DND-41 (cell line): ENCODE results near the gene ATP11B.

Source experiments
- EZH2 ChIP-seq: IDR thresholded peaks from 3 replicates; pipeline ENCODE4 v1.6.1; 2012; ENCODE audit warnings: borderline replicate concordance, low read depth, mild to moderate bottlenecking, moderate library complexity, low read length, inconsistent platforms; ENCODE audit not compliant: severe bottlenecking
- TF ChIP-seq, protein P1 (sequence below): IDR thresholded peaks from 2 replicates; pipeline ENCODE4 v1.5.1; 2012; ENCODE audit warnings: borderline replicate concordance, low read length, moderate library complexity, mild to moderate bottlenecking; ENCODE audit not compliant: poor library complexity, severe bottlenecking; ENCODE audit errors: extremely low read depth

DNA sequence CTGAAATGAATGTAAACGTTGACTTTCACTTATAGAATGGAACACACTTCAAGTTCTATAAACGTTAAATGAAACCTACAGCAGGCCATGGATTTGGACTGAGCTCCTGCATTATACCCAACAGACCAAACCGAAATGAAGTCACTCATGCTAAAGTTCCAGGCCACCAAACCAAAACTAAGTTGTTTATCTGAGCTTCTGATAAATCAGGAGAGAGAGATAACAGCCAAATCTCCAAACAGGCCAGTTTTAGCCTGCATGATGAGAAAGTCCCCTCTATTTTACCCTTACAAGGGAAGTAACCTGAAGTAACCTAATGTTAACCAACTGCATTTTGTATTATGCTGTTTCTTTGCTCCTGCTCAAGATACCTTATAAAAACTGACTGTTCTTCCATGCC, 142.5 kb downstream of the ATP11B start:
- TF ChIP-seq, protein P1, sequence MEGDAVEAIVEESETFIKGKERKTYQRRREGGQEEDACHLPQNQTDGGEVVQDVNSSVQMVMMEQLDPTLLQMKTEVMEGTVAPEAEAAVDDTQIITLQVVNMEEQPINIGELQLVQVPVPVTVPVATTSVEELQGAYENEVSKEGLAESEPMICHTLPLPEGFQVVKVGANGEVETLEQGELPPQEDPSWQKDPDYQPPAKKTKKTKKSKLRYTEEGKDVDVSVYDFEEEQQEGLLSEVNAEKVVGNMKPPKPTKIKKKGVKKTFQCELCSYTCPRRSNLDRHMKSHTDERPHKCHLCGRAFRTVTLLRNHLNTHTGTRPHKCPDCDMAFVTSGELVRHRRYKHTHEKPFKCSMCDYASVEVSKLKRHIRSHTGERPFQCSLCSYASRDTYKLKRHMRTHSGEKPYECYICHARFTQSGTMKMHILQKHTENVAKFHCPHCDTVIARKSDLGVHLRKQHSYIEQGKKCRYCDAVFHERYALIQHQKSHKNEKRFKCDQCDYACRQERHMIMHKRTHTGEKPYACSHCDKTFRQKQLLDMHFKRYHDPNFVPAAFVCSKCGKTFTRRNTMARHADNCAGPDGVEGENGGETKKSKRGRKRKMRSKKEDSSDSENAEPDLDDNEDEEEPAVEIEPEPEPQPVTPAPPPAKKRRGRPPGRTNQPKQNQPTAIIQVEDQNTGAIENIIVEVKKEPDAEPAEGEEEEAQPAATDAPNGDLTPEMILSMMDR, result no peak
- no peak for TF ChIP-seq EZH2
